Neuronal stem cell (in vitro differentiated cells): ENCODE data around the gene OR56A3.
A peak's percentile ranks its signal among the peaks of the same experiment; 100 is the strongest.

Source experiments
- DNase-seq: peaks from one replicate; pipeline ENCODE4 v3.0.0-alpha.2; 2013; ENCODE audit warnings: low spot score
- H2AFZ ChIP-seq: one replicate; pipeline ENCODE4 v1.6.1; 2013; ENCODE audit warnings: mild to moderate bottlenecking, low read length, inconsistent platforms
- H2AK5ac ChIP-seq: 2 replicates; pipeline ENCODE4 v1.6.1; 2013; ENCODE audit warnings: low read depth, mild to moderate bottlenecking, inconsistent platforms, low read length, moderate library complexity, mixed read lengths
- H2BK120ac ChIP-seq: 2 replicates; pipeline ENCODE4 v1.6.1; 2013; ENCODE audit warnings: low read depth, mild to moderate bottlenecking, inconsistent platforms, low read length, moderate library complexity, mixed read lengths
- H2BK12ac ChIP-seq: one replicate; pipeline ENCODE4 v1.6.1; 2013; ENCODE audit warnings: low read length, inconsistent platforms
- H2BK15ac ChIP-seq: 2 replicates; pipeline ENCODE4 v1.6.1; 2013; ENCODE audit warnings: mild to moderate bottlenecking, low read length, inconsistent platforms, mixed read lengths
- H2BK5ac ChIP-seq: one replicate; pipeline ENCODE4 v1.6.1; 2013; ENCODE audit warnings: inconsistent platforms, mild to moderate bottlenecking, low read length, moderate library complexity
- H3K14ac ChIP-seq: one replicate; pipeline ENCODE4 v1.6.1; 2013; ENCODE audit warnings: low read length, inconsistent platforms
- H3K18ac ChIP-seq: 2 replicates; pipeline ENCODE4 v1.6.1; 2013; ENCODE audit warnings: low read length, inconsistent platforms
- H3K23ac ChIP-seq: 2 replicates; pipeline ENCODE4 v1.6.1; 2013; ENCODE audit warnings: low read depth, mild to moderate bottlenecking, mixed read lengths, low read length, inconsistent platforms; ENCODE audit not compliant: poor library complexity
- H3K27ac ChIP-seq: replicated peaks from 3 replicates; pipeline ENCODE4 v1.5.1; 2013; ENCODE audit warnings: low read length, inconsistent platforms
- H3K27me3 ChIP-seq, 3 experiments: 2 replicates each; pipeline ENCODE4 v1.6.1; 2013; ENCODE audit warnings: low read length in 3 of 3, mild to moderate bottlenecking in 2 of 3, inconsistent platforms in 1 of 3, low read depth in 1 of 3, mixed read lengths in 1 of 3, moderate library complexity in 1 of 3; ENCODE audit not compliant: control insufficient read depth in 3 of 3, insufficient read depth in 3 of 3
- H3K36me3 ChIP-seq, 2 donors: replicated peaks in 1 of 2; 2 replicates each; pipeline ENCODE4 v1.6.1; 2013; ENCODE audit warnings: low read length in 2 of 2; ENCODE audit not compliant: control insufficient read depth in 2 of 2, insufficient read depth in 2 of 2
- H3K4ac ChIP-seq: 2 replicates; pipeline ENCODE4 v1.6.1; 2013; ENCODE audit warnings: inconsistent platforms, mild to moderate bottlenecking, low read length, moderate library complexity
- H3K4me1 ChIP-seq, 2 donors: 1 replicate in 1 of 2; 2 replicates in 1 of 2; pipeline ENCODE4 v1.6.1; 2013; ENCODE audit warnings: low read length in 2 of 2, low read depth in 1 of 2; ENCODE audit not compliant: control insufficient read depth in 2 of 2, insufficient read depth in 1 of 2
- H3K4me2 ChIP-seq: one replicate; pipeline ENCODE4 v1.6.1; 2013; ENCODE audit warnings: mild to moderate bottlenecking, low read length, inconsistent platforms; ENCODE audit not compliant: insufficient read depth, poor library complexity, severe bottlenecking
- H3K4me3 ChIP-seq, 2 donors: 2 replicates each; pipeline ENCODE4 v1.5.1; 2013; ENCODE audit warnings: low read length in 2 of 2, mild to moderate bottlenecking in 2 of 2, inconsistent platforms in 1 of 2, moderate library complexity in 1 of 2
- H3K79me1 ChIP-seq: one replicate; pipeline ENCODE4 v1.6.1; 2013; ENCODE audit warnings: low read depth, mild to moderate bottlenecking, inconsistent platforms, low read length, moderate library complexity
- H3K9ac ChIP-seq: one replicate; pipeline ENCODE4 v1.6.1; 2013; ENCODE audit warnings: mild to moderate bottlenecking, low read depth, low read length, inconsistent platforms; ENCODE audit not compliant: poor library complexity
- H3K9me3 ChIP-seq, 2 donors: replicated peaks in 1 of 2; 2 replicates each; pipeline versions ENCODE3 to v1.6.1; 2013; ENCODE audit warnings: low read length in 2 of 2, mild to moderate bottlenecking in 2 of 2, inconsistent platforms in 1 of 2, low read depth in 1 of 2, mixed read lengths in 1 of 2, moderate library complexity in 1 of 2; ENCODE audit not compliant: control insufficient read depth in 2 of 2, insufficient read depth in 1 of 2
- H4K8ac ChIP-seq: one replicate; pipeline ENCODE4 v1.6.1; 2013; ENCODE audit warnings: low read depth, mild to moderate bottlenecking, inconsistent platforms, low read length, moderate library complexity
- H4K91ac ChIP-seq: one replicate; pipeline ENCODE4 v1.6.1; 2013; ENCODE audit warnings: low read length, low read depth, mild to moderate bottlenecking, inconsistent platforms; ENCODE audit not compliant: poor library complexity
- WGBS, 2 donors: extraction: QIAGEN DNeasy Blood & Tissue Kit; methylation state at CpG; one replicate each; pipeline ENCODE4 v1.1.7; 2013; ENCODE audit warnings: missing lambda C conversion rate in 2 of 2, mixed read lengths in 1 of 2; ENCODE audit not compliant: insufficient read length in 2 of 2, insufficient replicate concordance in 1 of 2; ENCODE audit errors: extremely low coverage in 2 of 2; 5-methylcytosine and 5-hydroxymethylcytosine counted together

OR56A3 gene

DNA sequence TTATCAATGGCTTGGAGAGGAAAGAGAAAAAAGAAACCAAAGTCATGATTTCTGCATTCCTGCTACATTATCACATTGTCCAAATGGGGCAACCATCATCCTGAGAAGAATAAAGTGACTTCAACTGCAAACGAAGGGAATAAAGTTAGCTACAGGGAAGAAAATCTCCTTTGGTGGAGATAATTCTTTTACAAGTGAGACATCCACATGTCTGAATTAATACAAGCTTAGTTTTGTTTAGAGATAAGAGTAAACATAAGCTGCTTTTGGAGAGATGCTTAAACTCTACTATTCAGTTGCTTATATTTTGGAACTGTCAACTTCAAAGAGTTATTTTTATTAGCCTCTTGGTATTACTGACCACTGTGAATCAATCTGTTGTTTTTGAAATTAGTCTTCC, 44.8 kb downstream of the OR56A3 start, which contains the start of gene OR52L1:
Gene OR52L1, minus strand, starts transcription at position 101 of the 400 bp plus-strand sequence. Its CDS starts 55 bp downstream, at position 46.
- Histone ChIP-seq H3K4ac (no peak within 1 kb of the TSS), H3K14ac (no peak within 1 kb of the TSS), H3K4me3 (no peak within 1 kb of the TSS), H3K4me1 (no peaks in the 10 kb centered on the region), H3K18ac (no peak within 1 kb of the TSS), H2AK5ac (no peak within 1 kb of the TSS), H3K9me3 (no peaks in the 10 kb centered on the region), H2AFZ (no peak within 1 kb of the TSS), H3K27me3 (no peaks in the 10 kb centered on the region), H3K79me1 (no peaks in the 10 kb centered on the region), H2BK120ac (no peak within 1 kb of the TSS), H2BK5ac (no peak within 1 kb of the TSS), H4K91ac (no peak within 1 kb of the TSS), H2BK15ac (no peak within 1 kb of the TSS), H3K4me2 (no peak within 1 kb of the TSS), H4K8ac (no peak within 1 kb of the TSS), H2BK12ac (no peak within 1 kb of the TSS), H3K27ac (no peak within 1 kb of the TSS), H3K23ac (no peak within 1 kb of the TSS), H3K36me3 (no peaks in the 10 kb centered on the region), H3K9ac (no peak within 1 kb of the TSS)
- no peak for DNase-seq
- WGBS, 2 donors, result no CpG with 5 or more reads among the region's 1 CpG

DNA sequence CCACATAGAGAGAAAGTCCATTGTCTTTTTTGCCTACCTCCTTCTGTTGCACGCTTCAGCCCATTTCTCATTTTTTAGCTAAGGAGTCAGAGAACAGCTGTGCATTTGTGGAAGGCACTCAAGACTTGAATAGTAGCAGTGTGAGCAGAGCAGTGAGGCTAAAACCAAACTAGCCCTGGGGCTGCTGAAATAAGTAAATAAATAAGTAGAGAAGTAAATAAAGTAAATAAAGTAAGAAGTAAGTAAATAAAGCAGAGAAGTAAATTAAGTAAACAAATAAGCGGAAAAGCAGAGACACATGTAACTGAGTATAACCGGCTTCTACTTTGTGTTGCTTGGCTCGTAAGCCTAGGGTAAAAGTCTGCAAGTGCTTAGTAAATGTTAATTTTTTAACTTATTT, 47.2 kb downstream of the OR56A3 start:
- no peak for DNase-seq
- Histone ChIP-seq H2AK5ac (no peak overlapping the region), H4K91ac (no peak overlapping the region), H3K27ac (no peak overlapping the region), H3K36me3 (no peaks in the 10 kb centered on the region), H4K8ac (no peak overlapping the region), H2BK15ac (no peak overlapping the region), H3K9me3 (no peaks in the 10 kb centered on the region), H3K18ac (no peak overlapping the region), H3K23ac (no peak overlapping the region), H2AFZ (no peak overlapping the region), H3K27me3 (no peaks in the 10 kb centered on the region), H3K4ac (no peak overlapping the region), H2BK5ac (no peak overlapping the region), H2BK120ac (no peak overlapping the region), H3K4me1 (no peaks in the 10 kb centered on the region), H3K4me2 (no peak overlapping the region), H3K4me3 (no peak overlapping the region), H2BK12ac (no peak overlapping the region), H3K79me1 (no peaks in the 10 kb centered on the region), H3K14ac (no peak overlapping the region), H3K9ac (no peak overlapping the region)
- WGBS, 2 donors, result no CpG with 5 or more reads among the region's 4 CpGs

DNA sequence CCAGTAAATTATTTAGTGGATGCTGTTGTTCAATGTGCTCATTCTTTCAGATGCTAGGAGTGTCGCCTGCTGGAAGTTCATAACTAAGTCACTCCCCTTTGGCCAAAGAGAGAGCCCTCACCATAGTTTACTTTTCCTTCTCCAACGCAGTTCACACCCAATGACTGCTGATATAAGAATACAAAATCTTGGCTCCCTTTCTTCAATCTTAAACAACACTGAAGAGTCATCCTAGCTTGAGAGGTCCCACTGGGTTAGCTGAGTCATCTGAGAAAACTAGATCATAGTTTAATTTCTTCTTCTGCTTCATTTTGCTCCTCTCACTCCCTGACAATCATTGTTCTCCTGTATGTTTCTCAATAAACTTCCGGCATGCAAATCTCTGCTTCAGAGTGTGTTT, 50.1 kb downstream of the OR56A3 start:
- Histone ChIP-seq H3K4ac (no peak overlapping the region), H3K9ac (no peak overlapping the region), H3K4me3 (no peak overlapping the region), H2BK120ac (no peak overlapping the region), H2AFZ (no peak overlapping the region), H4K91ac (no peak overlapping the region), H3K14ac (no peak overlapping the region), H3K27ac (no peak overlapping the region), H4K8ac (no peak overlapping the region), H3K18ac (no peak overlapping the region), H2AK5ac (no peak overlapping the region), H3K27me3 (no peaks in the 10 kb centered on the region), H3K4me2 (no peak overlapping the region), H3K4me1 (no peaks in the 10 kb centered on the region), H3K9me3 (no peaks in the 10 kb centered on the region), H3K23ac (no peak overlapping the region), H3K36me3 (no peaks in the 10 kb centered on the region), H2BK12ac (no peak overlapping the region), H2BK5ac (no peak overlapping the region), H2BK15ac (no peak overlapping the region), H3K79me1 (no peaks in the 10 kb centered on the region)
- no peak for DNase-seq
- WGBS, 2 donors, result no CpG with 5 or more reads among the region's 3 CpGs

DNA sequence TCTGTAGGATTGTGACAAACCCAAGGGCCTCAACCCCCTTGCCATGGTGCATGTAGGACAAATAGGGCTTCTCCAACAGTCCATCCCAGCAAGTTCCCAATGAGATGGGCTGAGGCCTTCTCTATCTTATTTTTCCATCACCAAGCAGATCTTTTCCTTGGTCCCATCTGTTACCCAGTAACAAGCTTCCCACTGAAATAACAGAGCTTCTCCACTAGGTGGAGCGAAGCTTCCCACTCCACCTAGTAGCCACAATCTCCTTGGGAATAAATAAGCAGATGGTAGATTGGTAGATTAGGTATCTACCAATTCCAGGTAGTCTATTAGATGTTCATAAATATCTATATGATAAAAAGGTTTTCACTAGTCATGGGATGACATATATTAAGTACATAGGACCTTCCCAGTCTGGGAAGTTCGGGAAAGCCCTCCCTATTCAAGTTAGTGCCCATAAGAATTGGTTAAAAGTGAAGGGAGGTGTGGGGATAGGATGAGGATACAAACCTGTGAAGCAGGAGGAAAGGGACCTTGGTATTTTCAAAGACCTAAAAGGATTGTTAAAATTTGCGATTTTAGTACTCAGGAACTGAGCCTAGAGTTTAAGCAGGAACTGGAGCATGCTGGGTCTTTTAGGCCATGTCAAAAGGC, 50.7 kb downstream of the OR56A3 start:
- Histone ChIP-seq H3K4me1 (no peaks in the 10 kb centered on the region), H2AK5ac (no peak overlapping the region), H3K4ac (no peak overlapping the region), H3K27me3 (no peaks in the 10 kb centered on the region), H3K4me2 (no peak overlapping the region), H3K27ac (no peak overlapping the region), H3K9ac (no peak overlapping the region), H3K14ac (no peak overlapping the region), H3K18ac (no peak overlapping the region), H2BK12ac (no peak overlapping the region), H2BK15ac (no peak overlapping the region), H4K8ac (no peak overlapping the region), H3K36me3 (no peaks in the 10 kb centered on the region), H3K23ac (no peak overlapping the region), H2BK5ac (no peak overlapping the region), H2AFZ (no peak overlapping the region), H2BK120ac (no peak overlapping the region), H4K91ac (no peak overlapping the region), H3K9me3 (no peaks in the 10 kb centered on the region), H3K4me3 (no peak overlapping the region), H3K79me1 (no peaks in the 10 kb centered on the region)
- DNase-seq, result peak; percentile 14
- no CpG with 5 or more reads among the region's 3 CpGs for WGBS, 2 donors
